GM18526 (cell line): Measurements from ENCODE around the gene SFXN5.

Source experiments
- POLR2A ChIP-seq: IDR thresholded peaks from 3 replicates; pipeline ENCODE4 v1.6.1; 2011; ENCODE audit not compliant: insufficient read length; ENCODE audit errors: extremely low read depth

Gene SFXN5

DNA sequence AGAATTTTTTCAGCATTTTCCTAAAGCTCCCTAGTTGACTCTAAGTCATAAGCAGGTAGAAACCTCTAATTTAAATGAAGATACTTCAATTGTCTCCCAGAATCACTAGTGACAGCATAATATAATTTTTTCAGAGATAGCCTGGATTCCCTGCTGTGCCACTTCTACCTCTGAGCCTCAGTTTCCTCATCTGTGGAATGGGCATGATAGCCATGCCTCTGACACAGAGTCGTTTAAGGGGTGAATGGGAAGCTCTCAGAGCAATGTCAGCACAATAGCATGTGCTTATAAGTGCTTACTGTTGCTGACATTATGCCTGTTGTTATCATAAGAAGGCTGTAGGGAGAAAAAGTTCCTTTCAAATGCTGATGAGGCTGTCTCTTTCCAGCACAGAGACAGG is 48.0 kb downstream of the SFXN5 start:
- TF ChIP-seq POLR2A: no peak

DNA sequence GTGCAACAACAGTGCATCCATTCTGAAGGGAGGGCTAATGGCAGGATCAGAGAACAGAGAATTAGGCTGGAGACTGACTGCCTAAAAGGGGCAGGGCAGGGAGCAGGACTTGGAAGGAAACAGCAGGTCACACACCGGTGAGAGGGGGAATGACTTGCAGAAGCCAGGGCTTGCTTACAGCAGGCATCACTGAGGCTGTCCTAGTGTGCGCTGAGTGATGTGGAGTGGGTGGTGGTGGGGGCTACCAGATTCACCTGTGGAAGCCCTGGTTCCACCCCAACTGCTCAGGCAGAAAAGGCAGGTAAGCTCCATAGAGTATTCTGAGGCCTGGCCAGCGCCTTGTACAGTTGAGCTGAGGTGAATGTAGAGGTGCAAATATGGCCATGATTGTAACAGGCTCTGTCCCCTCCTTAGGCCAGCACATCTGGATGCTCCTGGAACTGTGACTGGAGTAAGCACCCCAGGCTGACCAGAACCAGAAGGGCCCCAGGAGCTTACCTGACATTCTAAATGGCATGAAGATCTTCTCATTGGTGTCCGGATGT is 49.4 kb downstream of the SFXN5 start:
- TF ChIP-seq POLR2A: no peak

DNA sequence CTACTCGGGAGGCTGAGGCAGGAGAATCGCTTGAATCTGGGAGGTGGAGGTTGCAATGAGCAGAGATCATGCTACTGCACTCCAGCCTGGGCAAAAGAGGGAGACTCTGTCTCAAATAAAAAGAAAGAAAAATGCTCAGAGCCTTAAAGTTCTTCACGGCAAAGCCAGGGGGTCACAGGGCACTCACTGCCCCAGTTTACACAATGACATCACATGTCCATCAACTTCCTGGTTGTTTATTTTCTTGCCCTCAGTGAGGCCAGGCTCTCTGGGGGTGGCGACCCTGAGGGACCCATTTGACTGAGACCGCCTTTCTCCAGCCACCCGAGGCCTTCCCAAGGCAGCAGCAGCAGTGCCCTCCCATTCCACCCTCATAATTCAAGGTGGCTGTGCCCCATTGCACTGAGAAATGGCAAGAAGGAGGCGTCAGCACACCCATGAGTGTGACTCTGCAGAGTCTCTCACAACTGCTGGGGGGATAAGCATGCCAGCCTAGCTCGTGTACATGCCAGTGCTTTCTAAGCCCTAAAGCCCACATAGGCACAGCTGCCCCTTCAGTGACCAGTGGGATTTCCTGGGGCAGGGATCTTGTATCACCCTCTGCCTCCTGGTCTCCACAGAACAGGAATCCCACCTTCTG is 50.0 kb downstream of the SFXN5 start:
- TF ChIP-seq POLR2A: no peak

- TF ChIP-seq POLR2A: no peak
Measured at GRCh38 chr2:73020657-73021370, 50.7 kb downstream of the SFXN5 start.

DNA sequence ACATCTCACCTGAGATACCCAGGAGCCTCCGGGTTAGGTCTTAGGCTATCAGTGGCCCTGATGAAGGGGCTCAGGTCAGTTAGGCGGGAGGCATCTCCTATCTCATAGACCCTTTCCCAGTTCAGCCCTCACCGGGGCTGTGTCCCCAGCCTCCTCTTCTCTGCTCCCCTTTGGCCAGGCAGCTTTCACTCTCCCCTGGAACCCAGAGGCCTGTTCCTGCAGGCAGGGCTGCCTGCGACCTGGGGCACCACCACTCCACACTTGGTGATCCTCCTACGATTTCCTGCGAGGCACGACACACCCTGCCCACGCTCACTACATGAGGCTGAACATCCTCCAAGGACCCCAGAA is 51.2 kb downstream of the SFXN5 start:
- no peak for TF ChIP-seq POLR2A

GRCh38 chr2:73018188-73018825 is 53.2 kb downstream of the SFXN5 start:
- no peak for TF ChIP-seq POLR2A

- TF ChIP-seq POLR2A: no peak
Measured at GRCh38 chr2:73013936-73014335, 57.6 kb downstream of the SFXN5 start.

DNA sequence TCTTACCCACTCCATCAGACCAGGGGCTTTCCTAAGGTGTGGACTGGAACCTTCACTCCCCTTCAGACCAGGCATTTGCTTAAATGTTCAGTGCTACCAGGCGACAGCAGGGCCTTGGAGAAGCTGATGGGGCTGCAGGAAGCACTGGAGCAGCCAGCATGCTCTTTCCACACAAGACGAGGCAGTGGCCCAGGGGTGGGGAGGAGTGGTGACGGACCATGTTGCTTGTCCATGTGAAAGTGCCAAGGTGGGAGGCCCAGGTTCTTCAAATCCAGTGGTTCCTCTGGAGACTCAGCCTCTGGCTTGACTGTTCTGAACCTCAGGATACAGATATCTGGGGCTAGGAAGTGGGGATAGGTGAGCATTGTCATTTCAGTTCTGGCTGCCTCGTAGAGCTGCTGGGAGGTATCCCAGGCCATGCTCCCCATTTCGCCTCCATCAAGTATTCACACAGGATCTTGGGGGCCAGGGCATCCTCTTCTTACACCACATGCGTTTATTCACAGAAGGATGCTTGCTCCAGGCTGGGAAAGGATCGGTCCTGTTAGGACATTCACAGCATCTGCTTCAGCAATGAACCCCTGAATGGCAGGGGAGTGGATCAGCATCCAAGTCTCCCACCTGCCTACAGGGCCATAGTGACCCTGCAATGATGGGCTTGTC is 62.2 kb downstream of the SFXN5 start:
- TF ChIP-seq POLR2A: no peak

DNA sequence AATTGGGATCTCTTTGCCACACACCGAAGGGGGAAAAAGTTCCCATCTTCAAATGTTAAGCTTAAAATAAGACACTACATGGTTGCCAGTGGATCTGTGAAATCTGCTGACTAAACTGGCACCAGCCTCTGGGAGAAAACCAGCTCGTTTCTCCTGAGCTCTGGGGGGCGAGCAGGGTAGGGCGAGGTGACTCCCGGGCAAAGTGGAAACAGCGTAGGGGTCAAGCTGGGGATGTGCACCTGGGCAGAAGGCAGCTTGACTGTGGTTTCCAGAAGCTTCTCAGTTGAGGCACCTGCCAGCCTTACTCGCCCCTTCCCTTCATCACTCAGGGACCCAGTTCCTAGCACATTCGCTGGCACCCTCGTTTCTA is 62.8 kb downstream of the SFXN5 start:
- TF ChIP-seq POLR2A: no peak

- TF ChIP-seq POLR2A: no peak
Measured at GRCh38 chr2:73007991-73008765, 63.3 kb downstream of the SFXN5 start.

GRCh38 chr2:73006969-73007710 is 64.4 kb downstream of the SFXN5 start:
- no peak for TF ChIP-seq POLR2A

DNA sequence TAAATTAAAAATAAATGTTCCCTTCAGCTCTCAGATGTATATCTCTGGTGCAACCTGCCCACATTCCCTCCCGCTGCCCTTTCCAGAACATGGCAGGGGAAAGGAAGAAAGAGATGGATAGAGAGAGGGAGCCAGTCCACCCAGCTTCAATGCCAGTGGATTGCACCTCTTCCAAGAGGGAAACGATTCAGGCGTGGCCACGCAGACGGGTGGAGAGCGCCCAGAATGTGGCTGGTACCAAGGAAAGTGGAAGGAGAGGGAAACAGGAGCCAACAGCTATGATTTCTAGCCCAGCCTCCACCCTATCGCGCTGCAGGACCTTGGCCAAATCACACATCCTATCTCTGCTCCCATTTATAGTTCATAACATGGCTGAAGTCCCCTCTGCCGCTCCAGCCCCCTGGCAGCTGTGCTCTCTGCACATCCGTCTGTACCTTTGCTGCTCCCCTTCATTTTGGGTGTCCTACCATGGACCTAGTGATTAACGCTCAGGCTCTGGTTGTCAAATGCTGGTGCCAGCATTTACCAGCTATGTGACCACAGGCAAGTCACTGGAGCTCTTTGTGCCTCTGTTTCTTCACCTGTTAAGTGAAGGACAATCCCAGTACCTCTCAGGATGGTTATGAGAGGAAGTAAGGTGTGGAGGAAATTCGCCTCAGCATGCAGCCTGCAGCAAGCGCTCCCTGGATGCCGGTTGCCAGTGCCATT is 66.5 kb downstream of the SFXN5 start:
- no peak for TF ChIP-seq POLR2A

DNA sequence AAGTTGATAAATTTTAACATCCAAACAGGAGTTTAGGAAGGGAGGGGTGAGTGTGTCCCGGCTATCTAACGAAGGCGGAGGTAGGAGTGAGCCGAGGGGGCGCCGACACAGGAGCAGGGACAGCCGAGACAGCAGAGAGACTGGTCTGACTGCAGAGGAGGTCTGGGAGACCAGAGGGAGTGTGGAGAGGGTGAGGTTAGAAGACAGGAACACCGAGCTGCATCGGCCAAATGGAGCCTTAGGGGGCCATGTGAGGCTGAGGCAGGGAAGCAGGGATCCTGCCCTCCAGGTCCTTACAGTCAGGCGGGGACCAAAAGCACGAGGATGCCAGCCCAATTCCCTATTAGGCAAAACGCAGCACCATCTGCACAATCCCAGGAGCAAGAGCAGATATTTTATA is 67.0 kb downstream of the SFXN5 start:
- no peak for TF ChIP-seq POLR2A

DNA sequence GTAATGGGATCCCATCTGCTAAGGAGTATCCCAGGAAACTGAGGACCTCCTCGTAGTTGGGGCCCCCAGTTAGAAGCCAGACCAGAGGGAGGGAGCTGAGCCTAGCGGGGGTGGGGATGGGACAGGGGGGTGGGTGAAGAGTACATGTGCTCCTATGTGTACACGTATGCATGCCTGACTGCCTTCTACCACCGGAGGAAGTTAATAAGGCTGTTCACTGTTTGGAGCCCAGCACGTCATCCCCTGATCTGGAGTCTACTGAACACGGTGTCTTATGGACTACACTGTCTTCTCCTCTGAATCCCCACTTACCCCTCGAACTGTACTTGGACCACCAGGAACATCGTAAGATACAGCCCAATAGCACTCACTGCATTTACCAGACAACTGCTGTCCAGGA is 68.5 kb downstream of the SFXN5 start:
- no peak for TF ChIP-seq POLR2A
